ENCODE results near the gene ABCA13.

- TF ChIP-seq EZH2phosphoT487 (IDR thresholded peaks at IDR 0.05; ENCODE audit: borderline replicate concordance, low read length) = no peak
- TF ChIP-seq CTCF (IDR thresholded peaks at IDR 0.05; ENCODE audit: low read depth, low read length, poor library complexity, severe bottlenecking) = no peak
Measured at GRCh38 chr7:48421357-48421756, 250.1 kb downstream of the ABCA13 start.

Measured in DOHH2 (cell line).